Retinal pigment epithelial cell (primary cell): ENCODE data around the gene CDK7.

Source experiments
- DNase-seq: peaks from one replicate; pipeline ENCODE4 v3.0.0-alpha.2; 2010; ENCODE audit warnings: low read depth
- H3K4me3 ChIP-seq: 2 replicates; pipeline ENCODE4 v1.5.1; 2011; ENCODE audit warnings: mild to moderate bottlenecking, low read length, control low read depth, moderate library complexity
- TF ChIP-seq, protein P1 (sequence below): conservative IDR thresholded peaks from 2 replicates; pipeline ENCODE4 v1.5.1; 2011; ENCODE audit warnings: low read depth, low read length, control low read depth, inconsistent platforms

The CDK7 gene

GRCh38 chr5:69276422-69277174 lies 41.9 kb downstream of the CDK7 start:
- TF ChIP-seq, protein P1, sequence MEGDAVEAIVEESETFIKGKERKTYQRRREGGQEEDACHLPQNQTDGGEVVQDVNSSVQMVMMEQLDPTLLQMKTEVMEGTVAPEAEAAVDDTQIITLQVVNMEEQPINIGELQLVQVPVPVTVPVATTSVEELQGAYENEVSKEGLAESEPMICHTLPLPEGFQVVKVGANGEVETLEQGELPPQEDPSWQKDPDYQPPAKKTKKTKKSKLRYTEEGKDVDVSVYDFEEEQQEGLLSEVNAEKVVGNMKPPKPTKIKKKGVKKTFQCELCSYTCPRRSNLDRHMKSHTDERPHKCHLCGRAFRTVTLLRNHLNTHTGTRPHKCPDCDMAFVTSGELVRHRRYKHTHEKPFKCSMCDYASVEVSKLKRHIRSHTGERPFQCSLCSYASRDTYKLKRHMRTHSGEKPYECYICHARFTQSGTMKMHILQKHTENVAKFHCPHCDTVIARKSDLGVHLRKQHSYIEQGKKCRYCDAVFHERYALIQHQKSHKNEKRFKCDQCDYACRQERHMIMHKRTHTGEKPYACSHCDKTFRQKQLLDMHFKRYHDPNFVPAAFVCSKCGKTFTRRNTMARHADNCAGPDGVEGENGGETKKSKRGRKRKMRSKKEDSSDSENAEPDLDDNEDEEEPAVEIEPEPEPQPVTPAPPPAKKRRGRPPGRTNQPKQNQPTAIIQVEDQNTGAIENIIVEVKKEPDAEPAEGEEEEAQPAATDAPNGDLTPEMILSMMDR: no peak
- no peak for DNase-seq

GRCh38 chr5:69279517-69279916 lies 44.8 kb downstream of the CDK7 start:
- no peak for DNase-seq
- TF ChIP-seq, protein P1: no peak
- H3K4me3 ChIP-seq: no peak overlapping the region

More at GRCh38 chr5:69276422-69277174, 41.9 kb downstream of the CDK7 start:
- H3K4me3 ChIP-seq: no peak overlapping the region

DNA sequence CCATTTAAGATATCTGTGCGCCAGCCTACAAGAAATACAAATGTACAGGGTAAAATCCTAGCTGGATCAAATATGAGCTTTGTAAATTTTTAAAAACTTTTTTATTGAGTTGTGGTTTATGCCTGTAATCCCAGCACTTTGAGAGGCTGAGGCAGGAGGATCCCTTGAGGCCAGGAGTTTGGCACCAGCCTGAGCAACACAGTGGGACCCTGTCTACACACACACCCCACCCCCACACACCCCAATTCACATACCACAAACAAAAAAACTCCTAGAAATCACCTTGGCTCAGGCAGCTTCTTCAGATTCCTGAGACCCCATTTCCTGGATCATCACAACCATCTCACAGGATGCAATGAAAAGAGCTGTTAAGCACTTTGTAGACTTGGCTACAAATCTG lies 46.4 kb downstream of the CDK7 start:
- no peak for DNase-seq
- TF ChIP-seq, protein P1: no peak
- no peak overlapping the region for H3K4me3 ChIP-seq

DNA sequence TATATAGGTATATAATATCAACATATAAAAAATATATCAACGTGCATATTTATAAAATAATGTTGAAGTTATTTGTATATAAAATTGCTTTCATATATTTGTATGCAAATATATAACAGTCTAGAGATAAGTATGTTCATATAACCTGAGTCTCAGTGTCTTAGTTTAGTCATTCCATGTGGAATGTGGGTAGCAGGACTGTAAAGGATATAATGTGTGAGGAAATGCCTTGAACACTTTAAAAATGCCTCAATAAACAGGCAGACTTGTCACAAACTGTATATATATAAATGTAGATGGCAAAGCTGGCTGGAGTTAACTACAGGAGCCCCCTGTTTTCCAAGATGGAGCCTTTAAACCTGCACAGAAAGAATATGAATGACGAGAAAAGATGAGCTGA lies 49.5 kb downstream of the CDK7 start:
- TF ChIP-seq, protein P1: no peak
- no peak overlapping the region for H3K4me3 ChIP-seq
- DNase-seq: no peak

GRCh38 chr5:69285448-69286116 lies 50.9 kb downstream of the CDK7 start:
- no peak overlapping the region for H3K4me3 ChIP-seq
- TF ChIP-seq, protein P1: no peak
- no peak for DNase-seq

DNA sequence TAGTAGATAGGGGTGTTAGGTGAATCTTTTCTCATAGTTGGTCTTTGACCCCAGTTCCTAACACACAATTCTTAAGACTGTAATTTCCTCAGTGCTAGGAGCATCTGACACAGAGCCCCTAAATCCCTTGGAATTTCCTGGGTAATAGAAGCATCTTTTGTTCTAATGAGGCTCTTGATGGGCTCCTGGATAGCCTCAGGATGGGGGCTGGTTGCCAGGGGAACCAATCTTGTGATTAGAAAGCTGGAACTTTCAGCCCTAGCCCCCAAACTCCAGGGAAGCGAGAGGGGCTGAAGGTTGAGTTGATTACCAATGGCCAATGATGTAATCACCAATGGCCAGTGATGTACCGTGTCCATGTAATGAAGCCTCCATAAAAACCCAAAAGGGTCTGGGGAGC lies 53.4 kb downstream of the CDK7 start:
- TF ChIP-seq, protein P1: no peak
- no peak overlapping the region for H3K4me3 ChIP-seq
- DNase-seq: no peak

- no peak overlapping the region for H3K4me3 ChIP-seq
- TF ChIP-seq, protein P1: no peak
- no peak for DNase-seq
Measured at GRCh38 chr5:69288688-69289087, 54.0 kb downstream of the CDK7 start.
